ENCODE results near the gene NOSTRIN.

The NOSTRIN gene

GRCh38 chr2:168894720-168895119, 92.3 kb downstream of the NOSTRIN start:
- Histone ChIP-seq H3K9ac (ENCODE audit: low read depth, low read length) (no peak overlapping the region), H3K4me1 (ENCODE audit: control insufficient read depth, insufficient read depth, low read length) (peaks cover 5% of the 10 kb centered on the region), H3K4me3 (ENCODE audit: low read length) (no peak overlapping the region), H3K27me3 (ENCODE audit: control insufficient read depth, insufficient read depth, low read length) (peaks cover under 1% of the 10 kb centered on the region), H3K4me2 (ENCODE audit: low read length) (no peak overlapping the region), H3K9me3 (replicated peaks; ENCODE audit: low read length) (no peaks in the 10 kb centered on the region), H3K36me3 (ENCODE audit: insufficient read depth, low read length) (no peaks in the 10 kb centered on the region)

GRCh38 chr2:168895771-168896170, 93.3 kb downstream of the NOSTRIN start:
- Histone ChIP-seq H3K9me3 (replicated peaks; ENCODE audit: low read length) (no peaks in the 10 kb centered on the region), H3K27me3 (ENCODE audit: control insufficient read depth, insufficient read depth, low read length) (peaks cover 9% of the 10 kb centered on the region), H3K4me1 (ENCODE audit: control insufficient read depth, insufficient read depth, low read length) (peaks cover 1% of the 10 kb centered on the region), H3K4me2 (ENCODE audit: low read length) (no peak overlapping the region), H3K9ac (ENCODE audit: low read depth, low read length) (no peak overlapping the region), H3K36me3 (ENCODE audit: insufficient read depth, low read length) (no peaks in the 10 kb centered on the region), H3K4me3 (ENCODE audit: low read length) (no peak overlapping the region)

GRCh38 chr2:168896783-168897182, 94.3 kb downstream of the NOSTRIN start:
- Histone ChIP-seq H3K4me2 (ENCODE audit: low read length) (no peak overlapping the region), H3K4me3 (ENCODE audit: low read length) (no peak overlapping the region), H3K9ac (ENCODE audit: low read depth, low read length) (no peak overlapping the region), H3K4me1 (ENCODE audit: control insufficient read depth, insufficient read depth, low read length) (no peaks in the 10 kb centered on the region), H3K36me3 (ENCODE audit: insufficient read depth, low read length) (no peaks in the 10 kb centered on the region), H3K27me3 (ENCODE audit: control insufficient read depth, insufficient read depth, low read length) (peaks cover 15% of the 10 kb centered on the region), H3K9me3 (replicated peaks; ENCODE audit: low read length) (no peaks in the 10 kb centered on the region)

- Histone ChIP-seq H3K9ac (ENCODE audit: low read depth, low read length) (no peak overlapping the region), H3K9me3 (replicated peaks; ENCODE audit: low read length) (no peaks in the 10 kb centered on the region), H3K4me2 (ENCODE audit: low read length) (no peak overlapping the region), H3K36me3 (ENCODE audit: insufficient read depth, low read length) (no peaks in the 10 kb centered on the region), H3K27me3 (ENCODE audit: control insufficient read depth, insufficient read depth, low read length) (peaks cover 15% of the 10 kb centered on the region), H3K4me1 (ENCODE audit: control insufficient read depth, insufficient read depth, low read length) (no peaks in the 10 kb centered on the region), H3K4me3 (ENCODE audit: low read length) (no peak overlapping the region)
Observed at GRCh38 chr2:168897449-168897848, 95.0 kb downstream of the NOSTRIN start.

- H3K27me3 ChIP-seq (ENCODE audit: control insufficient read depth, insufficient read depth, low read length): peaks cover 15% of the 10 kb centered on the region
Observed at GRCh38 chr2:168901003-168901402, 98.6 kb downstream of the NOSTRIN start, which contains the start of gene G6PC2. Gene G6PC2 (plus strand): TSS chr2:168901291. CDS start chr2:168901332, 41 bp downstream.

GRCh38 chr2:168903888-168904287, 101.5 kb downstream of the NOSTRIN start:
- Histone ChIP-seq H3K4me2 (ENCODE audit: low read length) (no peak overlapping the region), H3K4me3 (ENCODE audit: low read length) (no peak overlapping the region), H3K9me3 (replicated peaks; ENCODE audit: low read length) (no peaks in the 10 kb centered on the region), H3K9ac (ENCODE audit: low read depth, low read length) (no peak overlapping the region), H3K36me3 (ENCODE audit: insufficient read depth, low read length) (no peaks in the 10 kb centered on the region), H3K4me1 (ENCODE audit: control insufficient read depth, insufficient read depth, low read length) (no peaks in the 10 kb centered on the region), H3K27me3 (ENCODE audit: control insufficient read depth, insufficient read depth, low read length) (peaks cover 15% of the 10 kb centered on the region)

More at GRCh38 chr2:168901003-168901402, 98.6 kb downstream of the NOSTRIN start, which contains the start of gene G6PC2:
- H3K36me3 ChIP-seq (ENCODE audit: insufficient read depth, low read length): no peaks in the 10 kb centered on the region
- H3K4me2 ChIP-seq (ENCODE audit: low read length): no peak within 1 kb of the TSS
- no peaks in the 10 kb centered on the region for H3K9me3 ChIP-seq (replicated peaks; ENCODE audit: low read length)
- H3K9ac ChIP-seq (ENCODE audit: low read depth, low read length): no peak within 1 kb of the TSS
- H3K4me3 ChIP-seq (ENCODE audit: low read length): no peak within 1 kb of the TSS
- H3K4me1 ChIP-seq (ENCODE audit: control insufficient read depth, insufficient read depth, low read length): no peaks in the 10 kb centered on the region

GRCh38 chr2:168904358-168904757, 101.9 kb downstream of the NOSTRIN start:
- no peaks in the 10 kb centered on the region for H3K4me1 ChIP-seq (ENCODE audit: control insufficient read depth, insufficient read depth, low read length)
- peaks cover 15% of the 10 kb centered on the region for H3K27me3 ChIP-seq (ENCODE audit: control insufficient read depth, insufficient read depth, low read length)
- no peaks in the 10 kb centered on the region for H3K9me3 ChIP-seq (replicated peaks; ENCODE audit: low read length)
- no peak overlapping the region for H3K9ac ChIP-seq (ENCODE audit: low read depth, low read length)
- H3K4me3 ChIP-seq (ENCODE audit: low read length): no peak overlapping the region
- H3K4me2 ChIP-seq (ENCODE audit: low read length): no peak overlapping the region
- H3K36me3 ChIP-seq (ENCODE audit: insufficient read depth, low read length): no peaks in the 10 kb centered on the region

- no peaks in the 10 kb centered on the region for H3K36me3 ChIP-seq (ENCODE audit: insufficient read depth, low read length)
- H3K27me3 ChIP-seq (ENCODE audit: control insufficient read depth, insufficient read depth, low read length): peaks cover 5% of the 10 kb centered on the region
- no peak overlapping the region for H3K4me2 ChIP-seq (ENCODE audit: low read length)
- H3K9me3 ChIP-seq (replicated peaks; ENCODE audit: low read length): no peaks in the 10 kb centered on the region
- no peak overlapping the region for H3K9ac ChIP-seq (ENCODE audit: low read depth, low read length)
- H3K4me3 ChIP-seq (ENCODE audit: low read length): no peak overlapping the region
- peaks cover 7% of the 10 kb centered on the region for H3K4me1 ChIP-seq (ENCODE audit: control insufficient read depth, insufficient read depth, low read length)
Observed at GRCh38 chr2:168907940-168908662, 105.7 kb downstream of the NOSTRIN start.

GRCh38 chr2:168910330-168910729, 107.9 kb downstream of the NOSTRIN start:
- no peak overlapping the region for H3K4me2 ChIP-seq (ENCODE audit: low read length)
- H3K9me3 ChIP-seq (replicated peaks; ENCODE audit: low read length): no peaks in the 10 kb centered on the region
- H3K4me1 ChIP-seq (ENCODE audit: control insufficient read depth, insufficient read depth, low read length): peaks cover 7% of the 10 kb centered on the region
- H3K36me3 ChIP-seq (ENCODE audit: insufficient read depth, low read length): no peaks in the 10 kb centered on the region
- peaks cover 5% of the 10 kb centered on the region for H3K27me3 ChIP-seq (ENCODE audit: control insufficient read depth, insufficient read depth, low read length)
- no peak overlapping the region for H3K9ac ChIP-seq (ENCODE audit: low read depth, low read length)
- no peak overlapping the region for H3K4me3 ChIP-seq (ENCODE audit: low read length)

GRCh38 chr2:168912466-168912865, 110.0 kb downstream of the NOSTRIN start:
- H3K4me3 ChIP-seq (ENCODE audit: low read length): peak overlapping the region; percentile 76
- peak overlapping the region; percentile 99 for H3K4me2 ChIP-seq (ENCODE audit: low read length)
- no peaks in the 10 kb centered on the region for H3K36me3 ChIP-seq (ENCODE audit: insufficient read depth, low read length)
- peaks cover 5% of the 10 kb centered on the region for H3K27me3 ChIP-seq (ENCODE audit: control insufficient read depth, insufficient read depth, low read length)
- H3K4me1 ChIP-seq (ENCODE audit: control insufficient read depth, insufficient read depth, low read length): peaks cover 7% of the 10 kb centered on the region
- H3K9me3 ChIP-seq (replicated peaks; ENCODE audit: low read length): no peaks in the 10 kb centered on the region
- peak overlapping the region; percentile 54 for H3K9ac ChIP-seq (ENCODE audit: low read depth, low read length)

GRCh38 chr2:168912901-168913369, 110.5 kb downstream of the NOSTRIN start:
- Histone ChIP-seq H3K4me3 (ENCODE audit: low read length) (peak overlapping the region; percentile 76), H3K9ac (ENCODE audit: low read depth, low read length) (peak overlapping the region; percentile 54), H3K4me1 (ENCODE audit: control insufficient read depth, insufficient read depth, low read length) (peaks cover 7% of the 10 kb centered on the region)

GRCh38 chr2:168913495-168913894, 111.1 kb downstream of the NOSTRIN start:
- peaks cover 7% of the 10 kb centered on the region for H3K4me1 ChIP-seq (ENCODE audit: control insufficient read depth, insufficient read depth, low read length)
- H3K4me3 ChIP-seq (ENCODE audit: low read length): no peak overlapping the region
- H3K9ac ChIP-seq (ENCODE audit: low read depth, low read length): no peak overlapping the region
- no peaks in the 10 kb centered on the region for H3K36me3 ChIP-seq (ENCODE audit: insufficient read depth, low read length)
- H3K27me3 ChIP-seq (ENCODE audit: control insufficient read depth, insufficient read depth, low read length): peaks cover 5% of the 10 kb centered on the region
- no peak overlapping the region for H3K4me2 ChIP-seq (ENCODE audit: low read length)
- H3K9me3 ChIP-seq (replicated peaks; ENCODE audit: low read length): no peaks in the 10 kb centered on the region

More at GRCh38 chr2:168912901-168913369, 110.5 kb downstream of the NOSTRIN start:
- Histone ChIP-seq H3K27me3 (ENCODE audit: control insufficient read depth, insufficient read depth, low read length) (peaks cover 5% of the 10 kb centered on the region), H3K9me3 (replicated peaks; ENCODE audit: low read length) (no peaks in the 10 kb centered on the region), H3K4me2 (ENCODE audit: low read length) (peak overlapping the region; percentile 99), H3K36me3 (ENCODE audit: insufficient read depth, low read length) (no peaks in the 10 kb centered on the region)
